GM18870 (cell line): ENCODE data around the gene DGKH.
"Not testable (repeated sequence)": the region's sequence is repeated elsewhere in the genome, so short reads cannot be mapped to it uniquely, and the experiment has no call there.

Experiments
- ATAC-seq: cut with Tn5 transposase; IDR thresholded peaks from one replicate; pipeline ENCODE4 v1.9.1; 2021; ENCODE audit warnings: moderate library complexity; ENCODE audit not compliant: unreplicated experiment

The DGKH gene

DNA sequence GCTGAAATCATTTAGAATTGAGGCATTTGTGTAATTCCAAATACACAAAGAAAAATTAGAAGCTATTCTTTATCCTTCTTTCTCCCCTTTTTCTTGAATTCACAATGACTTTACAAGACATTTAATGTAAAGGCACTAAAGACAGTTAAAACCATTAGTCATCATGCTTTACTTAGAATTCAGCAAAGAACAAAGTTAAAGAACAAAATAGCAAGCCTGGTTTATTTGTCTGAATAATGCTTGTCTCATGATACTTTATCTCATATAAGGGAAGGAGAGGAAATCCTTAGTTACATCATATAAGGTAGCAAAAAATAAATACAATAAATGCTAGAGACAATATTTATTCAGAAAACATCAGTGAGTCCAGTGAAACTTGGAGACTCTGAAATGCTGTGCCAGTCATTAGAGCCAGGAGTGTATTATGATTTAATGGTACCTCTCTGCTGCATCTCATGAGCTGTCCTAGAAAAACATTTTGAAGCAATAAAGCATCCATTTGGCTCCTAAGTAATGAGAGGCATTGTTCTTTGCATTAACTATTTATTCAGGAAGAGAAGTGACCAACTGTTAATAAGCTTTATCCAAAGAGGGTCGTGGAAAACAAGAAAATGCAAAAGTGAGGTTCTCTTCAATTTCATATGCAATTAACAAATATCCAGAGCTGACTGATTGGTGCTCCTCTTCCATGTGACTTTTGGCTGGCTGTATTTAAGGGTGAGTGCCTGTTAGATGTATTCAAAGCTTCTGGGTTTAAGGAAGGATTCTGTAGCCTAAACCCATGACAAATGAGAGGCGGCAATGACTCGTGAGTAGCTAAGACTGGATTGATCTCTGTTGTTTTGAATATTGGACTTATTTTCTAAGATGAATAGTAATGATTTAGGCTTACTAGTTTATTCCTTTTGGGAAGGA is 105.0 kb downstream of the DGKH start:
- no peak for ATAC-seq

DNA sequence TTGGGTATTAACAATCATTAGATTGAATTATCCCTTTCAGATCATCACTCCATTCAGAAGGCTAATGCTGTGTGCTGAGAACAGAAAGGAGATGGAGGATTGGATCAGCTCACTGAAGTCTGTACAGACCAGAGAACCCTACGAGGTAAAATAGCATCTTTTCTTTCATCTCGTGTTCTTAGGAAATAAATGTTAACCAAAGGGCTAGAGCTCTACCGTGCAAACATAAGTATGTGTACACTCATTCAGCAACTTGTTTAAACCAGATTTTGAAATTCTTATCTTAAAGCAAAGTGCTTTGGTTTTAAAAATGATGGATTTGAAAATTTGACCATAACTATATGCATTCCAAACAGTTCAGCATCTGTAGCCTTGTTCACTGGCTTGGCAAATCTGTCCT is 106.8 kb downstream of the DGKH start:
- ATAC-seq, result no peak

DNA sequence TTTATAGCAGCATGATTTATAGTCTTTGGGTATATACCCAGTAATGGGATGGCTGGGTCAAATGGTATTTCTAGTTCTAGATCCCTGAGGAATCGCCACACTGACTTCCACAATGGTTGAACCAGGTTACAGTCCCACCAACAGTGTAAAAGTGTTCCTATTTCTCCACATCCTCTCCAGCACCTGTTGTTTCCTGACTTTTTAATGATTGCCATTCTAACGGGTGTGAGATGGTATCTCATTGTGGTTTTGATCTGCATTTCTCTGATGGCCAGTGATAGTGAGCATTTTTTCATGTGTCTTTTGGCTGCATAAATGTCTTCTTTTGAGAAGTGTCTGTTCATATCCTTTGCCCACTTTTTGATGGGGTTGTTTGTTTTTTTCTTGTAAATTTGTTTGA is 114.9 kb downstream of the DGKH start:
- not testable (repeated sequence) for ATAC-seq

DNA sequence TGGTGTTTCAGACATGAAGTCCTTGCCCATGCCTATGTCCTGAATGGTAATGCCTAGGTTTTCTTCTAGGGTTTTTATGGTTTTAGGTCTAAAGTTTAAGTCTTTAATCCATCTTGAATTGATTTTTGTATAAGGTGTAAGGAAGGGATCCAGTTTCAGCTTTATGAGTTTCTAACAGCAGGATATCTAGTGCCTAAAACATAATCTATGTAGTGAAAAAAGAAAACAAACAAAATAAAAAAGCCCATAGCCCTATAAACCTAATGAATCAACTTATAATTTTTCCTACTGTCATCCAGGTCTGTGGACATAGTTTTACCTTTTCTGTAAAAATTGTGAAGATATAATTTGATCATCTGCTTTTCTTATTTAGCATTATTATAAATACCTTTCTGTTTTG is 115.5 kb downstream of the DGKH start:
- ATAC-seq, result not testable (repeated sequence)

DNA sequence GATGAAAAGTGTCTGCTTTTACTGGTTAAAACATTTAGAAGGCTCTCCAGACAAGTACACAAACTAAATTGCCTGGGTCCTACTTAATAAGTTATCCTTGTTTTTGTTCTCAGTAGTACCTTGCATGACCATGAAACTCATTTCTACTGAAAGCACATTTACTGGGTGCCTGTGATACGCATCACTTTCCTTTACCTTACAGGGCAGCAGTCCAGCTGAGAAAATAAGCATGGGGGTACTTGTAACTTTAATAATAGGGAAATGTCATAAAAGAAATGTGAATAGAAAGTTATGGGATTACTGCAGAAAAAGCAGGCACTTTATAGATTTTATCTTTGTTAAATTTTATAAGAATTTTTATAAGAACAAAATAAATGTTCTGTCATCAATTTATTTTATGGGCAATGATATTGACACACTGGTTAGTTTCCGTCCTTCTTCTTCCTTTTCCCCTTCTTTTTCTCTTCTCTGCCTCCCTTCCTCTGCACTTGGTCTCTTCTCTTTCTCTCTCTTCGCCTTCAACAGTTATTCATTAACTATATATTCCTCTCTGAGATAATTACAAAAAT is 116.2 kb downstream of the DGKH start:
- no peak for ATAC-seq

DNA sequence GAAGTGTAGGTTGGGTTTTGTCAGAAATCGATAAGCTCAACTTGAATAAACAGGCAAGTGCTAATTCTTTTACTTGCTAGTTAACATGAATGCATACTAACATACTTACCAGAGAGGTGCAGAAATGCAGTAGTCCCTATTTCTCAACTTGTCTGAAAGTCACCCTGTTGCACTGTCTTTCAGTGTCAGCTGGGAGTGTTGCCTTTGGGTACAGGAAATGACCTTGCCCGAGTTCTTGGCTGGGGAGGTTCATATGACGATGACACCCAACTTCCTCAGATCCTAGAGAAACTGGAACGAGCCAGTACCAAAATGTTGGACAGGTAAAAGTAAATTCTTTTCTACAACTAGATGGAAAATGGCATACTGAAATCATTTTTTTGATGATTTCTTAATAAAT is 120.0 kb downstream of the DGKH start:
- ATAC-seq, result no peak

DNA sequence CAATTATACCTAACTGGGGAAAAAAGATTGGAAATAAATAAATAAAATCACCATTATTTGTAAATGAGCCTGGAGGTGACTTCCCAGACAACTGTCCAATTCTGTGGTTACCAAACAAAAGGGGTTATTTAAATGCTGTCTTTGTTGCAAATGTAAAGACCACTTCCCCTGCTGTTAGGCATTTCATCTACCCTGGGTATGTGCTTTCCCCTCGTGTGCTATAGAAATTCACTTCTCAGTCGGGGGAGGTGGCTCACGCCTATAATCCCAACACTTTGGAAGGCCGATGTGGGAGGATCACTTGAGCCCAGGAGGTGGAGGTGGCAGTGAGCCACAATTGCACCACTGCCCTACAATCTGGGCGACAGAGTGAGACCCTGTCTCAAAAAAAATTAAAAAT is 121.6 kb downstream of the DGKH start:
- no peak for ATAC-seq

DNA sequence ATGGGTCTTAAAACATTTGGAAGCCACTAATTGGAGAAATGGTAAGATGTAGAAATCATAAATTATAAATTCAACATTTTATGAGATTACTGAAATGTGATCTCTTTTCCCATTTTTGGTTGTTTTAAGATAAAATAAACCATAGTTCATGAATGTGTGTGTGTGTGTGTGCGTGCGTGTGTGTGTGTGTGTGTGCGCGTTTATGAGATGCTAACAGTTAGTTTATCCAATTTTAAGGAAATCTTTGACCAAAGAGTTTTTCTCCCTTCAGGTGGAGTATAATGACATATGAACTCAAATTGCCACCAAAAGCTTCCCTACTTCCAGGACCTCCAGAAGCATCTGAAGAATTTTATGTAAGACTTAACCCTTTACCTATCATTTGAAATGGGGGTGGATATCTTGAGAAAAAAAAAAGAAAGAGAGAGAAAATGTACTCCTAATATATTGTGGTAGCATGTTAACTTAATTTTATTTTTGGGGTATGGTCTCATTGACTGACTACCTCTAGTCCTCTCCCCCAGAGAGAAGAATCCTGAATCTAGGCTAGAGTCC is 125.4 kb downstream of the DGKH start:
- ATAC-seq, result no peak

DNA sequence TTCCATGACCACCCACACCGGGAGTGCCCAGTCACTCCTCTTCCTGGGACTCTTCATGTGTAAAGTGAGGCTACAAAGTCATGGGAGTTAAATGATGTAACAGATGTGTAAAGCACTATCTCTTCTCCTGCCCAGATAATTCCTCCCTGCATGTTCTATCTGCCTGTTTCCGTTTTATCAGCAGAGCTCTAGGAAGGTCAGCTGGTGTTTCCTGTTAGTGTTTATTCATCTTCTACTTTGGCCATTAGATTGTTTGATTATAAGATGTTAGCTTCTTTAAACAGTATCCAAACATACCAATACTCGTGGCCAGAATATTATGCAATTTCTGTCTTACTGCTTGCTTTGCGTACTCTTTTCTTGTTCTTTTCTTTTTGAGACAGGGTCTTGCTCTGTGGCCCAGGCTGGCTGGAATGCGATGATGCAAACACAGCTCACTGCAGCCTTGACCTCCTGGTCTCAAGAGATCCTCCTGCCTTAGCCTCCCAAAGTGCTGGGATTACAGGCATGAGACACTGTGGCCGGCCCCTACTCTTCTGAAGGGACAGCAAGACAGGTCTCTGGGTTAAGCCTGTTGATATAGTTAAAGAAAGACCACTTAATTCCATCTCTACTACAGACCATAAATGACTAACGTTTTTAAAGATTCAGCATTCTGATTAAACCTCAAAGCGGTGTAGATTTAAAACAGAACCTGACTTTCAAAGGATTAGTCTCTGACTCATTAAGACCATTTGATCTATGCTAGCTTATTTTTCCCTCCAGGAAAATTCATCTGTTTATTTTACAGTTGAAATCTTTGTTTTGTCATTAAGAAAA is 126.1 kb downstream of the DGKH start:
- ATAC-seq, result no peak

DNA sequence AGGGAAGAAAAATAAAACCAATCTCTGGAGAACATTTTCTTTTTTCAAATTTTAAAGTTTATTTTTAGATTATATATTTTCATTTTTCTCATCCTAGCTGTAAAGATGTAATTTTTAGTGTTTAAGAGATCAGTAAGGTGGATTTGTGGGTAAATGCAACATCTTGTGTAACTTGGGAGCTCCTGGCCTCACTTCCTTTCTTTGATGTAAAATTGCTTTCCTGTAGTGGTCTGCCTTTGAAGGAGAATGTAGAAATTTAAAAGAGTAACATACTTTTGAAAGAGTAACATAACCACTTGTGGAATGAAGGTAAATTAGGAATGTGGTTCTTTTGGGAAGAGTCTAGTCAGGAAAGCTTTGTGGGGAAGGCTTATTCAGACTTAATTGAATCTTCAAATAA is 127.8 kb downstream of the DGKH start:
- ATAC-seq, result no peak

DNA sequence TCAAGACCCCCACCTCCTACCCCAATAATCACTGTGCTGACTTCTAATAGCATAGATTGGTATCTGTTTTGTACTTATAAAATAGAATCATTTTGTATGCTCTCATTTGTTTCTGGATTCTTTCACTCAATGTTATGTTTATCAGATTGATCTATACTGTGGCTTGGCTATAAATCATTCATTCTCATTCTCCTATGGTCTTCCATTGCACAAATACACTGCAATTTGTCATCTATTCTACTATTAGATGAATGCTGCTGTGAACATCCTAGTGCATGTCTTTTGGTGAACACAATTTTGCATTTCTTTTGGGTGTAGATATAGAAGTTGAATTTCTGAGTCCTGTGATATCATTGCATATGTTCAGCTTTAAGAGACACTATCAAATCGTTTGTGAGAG is 128.7 kb downstream of the DGKH start:
- ATAC-seq, result no peak

DNA sequence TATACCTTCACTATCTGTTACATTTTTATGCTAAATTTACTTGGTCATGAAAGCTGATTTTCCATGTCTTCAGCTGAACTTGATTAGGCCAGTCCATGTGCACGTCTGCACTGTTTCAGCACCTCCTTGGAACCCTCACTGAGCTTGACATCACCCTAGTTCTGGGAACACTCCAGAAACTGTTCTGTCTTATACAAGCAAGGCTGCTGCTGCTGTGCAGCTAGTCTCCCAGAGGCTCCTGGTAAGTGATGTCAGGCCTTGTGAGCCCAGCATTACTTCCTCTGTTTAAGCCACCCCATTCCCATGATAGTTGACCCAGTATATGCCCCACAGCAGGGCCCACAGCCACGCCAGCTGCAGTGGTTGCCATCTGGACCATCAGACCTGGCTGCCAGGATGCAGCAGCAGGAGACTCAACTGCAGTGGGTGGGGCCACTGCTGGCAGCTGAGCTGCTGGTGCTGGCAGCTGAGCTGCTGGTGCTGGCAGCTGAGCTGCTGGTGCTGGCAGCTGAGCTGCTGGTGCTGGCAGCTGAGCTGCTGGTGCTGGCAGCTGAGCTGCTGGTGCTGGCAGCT is 133.0 kb downstream of the DGKH start:
- no peak for ATAC-seq

DNA sequence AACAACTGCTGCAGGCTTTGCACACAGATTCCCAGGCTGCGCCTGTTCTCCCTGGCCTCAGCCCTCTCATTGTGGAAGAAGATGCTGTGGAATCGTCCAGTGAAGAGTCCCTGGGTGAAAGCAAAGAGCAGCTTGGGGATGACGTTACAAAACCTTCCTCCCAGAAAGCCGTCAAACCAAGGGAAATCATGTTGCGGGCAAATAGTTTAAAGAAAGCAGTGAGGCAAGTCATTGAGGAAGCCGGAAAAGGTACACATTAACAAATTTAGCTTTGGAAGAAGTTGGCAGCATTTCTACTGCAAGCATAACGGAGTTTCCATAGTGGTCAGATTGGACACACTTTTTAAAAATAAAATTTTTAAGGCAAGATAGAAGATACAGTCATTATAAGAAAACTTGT is 140.6 kb downstream of the DGKH start:
- no peak for ATAC-seq

DNA sequence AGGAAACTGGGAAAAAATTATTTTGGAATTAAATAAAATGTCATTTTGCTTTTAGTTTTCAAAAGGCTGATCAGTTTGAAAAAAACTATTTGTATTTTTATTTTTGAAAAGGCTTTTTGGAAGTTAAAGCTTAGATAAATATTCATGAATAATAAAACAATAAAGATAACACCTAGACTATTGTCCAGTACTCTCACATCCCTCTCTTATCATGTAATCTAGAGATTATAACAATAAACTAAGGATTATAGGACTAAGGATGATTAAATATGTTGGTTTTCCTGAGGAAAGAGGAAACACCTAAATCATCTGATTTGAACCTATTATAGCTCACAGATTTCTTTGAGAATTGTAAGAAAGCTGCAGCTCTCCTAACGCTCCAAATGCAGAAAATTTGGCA is 142.1 kb downstream of the DGKH start:
- no peak for ATAC-seq

DNA sequence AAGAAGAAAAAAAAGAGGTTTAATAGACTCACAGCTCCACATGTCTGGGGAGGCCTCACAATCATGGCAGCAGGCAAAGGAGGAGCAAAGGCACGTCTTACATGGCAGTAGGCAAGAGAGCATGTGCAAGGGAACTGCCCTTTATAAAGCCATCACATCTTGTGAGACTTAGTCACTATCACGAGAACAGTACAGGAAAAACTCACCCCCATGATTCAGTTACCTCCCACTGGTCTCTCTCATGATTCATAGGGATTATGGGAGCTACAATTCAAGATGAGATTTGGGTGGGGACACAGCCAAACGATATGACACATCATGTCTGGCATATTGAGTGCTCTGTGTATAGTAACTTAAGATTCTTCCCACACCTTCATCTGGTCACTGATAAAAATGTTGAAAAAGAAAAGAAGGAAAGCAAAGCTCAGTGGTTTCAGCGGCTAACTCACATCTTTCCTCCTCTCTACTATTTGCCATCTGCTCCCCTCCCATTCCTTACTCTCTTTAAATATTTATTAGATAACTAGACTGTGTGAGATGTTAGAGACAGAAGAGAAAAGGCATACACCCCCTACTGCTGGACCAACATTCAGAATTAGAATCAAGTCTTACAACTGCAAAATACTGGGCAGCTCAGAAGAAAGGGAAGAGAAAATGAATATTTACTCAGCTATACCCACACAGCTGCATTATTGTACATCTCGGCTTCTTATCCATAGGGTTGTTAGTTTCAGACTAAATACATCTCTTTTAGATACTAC is 163.4 kb downstream of the DGKH start:
- ATAC-seq, result no peak

DNA sequence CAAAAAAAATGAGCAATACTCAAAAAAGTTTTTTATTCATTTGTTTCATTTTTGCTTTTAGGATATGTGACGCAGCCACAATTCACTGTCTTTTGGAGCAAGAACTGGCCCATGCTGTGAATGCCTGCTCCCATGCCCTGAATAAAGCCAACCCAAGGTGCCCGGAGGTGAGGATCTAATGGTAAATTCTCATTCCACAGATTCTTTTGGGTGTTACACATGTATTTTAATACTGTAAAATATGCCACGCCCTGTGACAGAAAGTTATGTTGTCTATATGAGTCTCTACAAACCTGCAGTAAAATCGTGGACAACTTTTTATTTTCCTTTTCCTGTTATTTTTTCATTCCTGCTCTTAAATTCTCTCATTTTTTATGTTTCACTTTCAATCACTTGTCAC is 166.0 kb downstream of the DGKH start:
- no peak for ATAC-seq

DNA sequence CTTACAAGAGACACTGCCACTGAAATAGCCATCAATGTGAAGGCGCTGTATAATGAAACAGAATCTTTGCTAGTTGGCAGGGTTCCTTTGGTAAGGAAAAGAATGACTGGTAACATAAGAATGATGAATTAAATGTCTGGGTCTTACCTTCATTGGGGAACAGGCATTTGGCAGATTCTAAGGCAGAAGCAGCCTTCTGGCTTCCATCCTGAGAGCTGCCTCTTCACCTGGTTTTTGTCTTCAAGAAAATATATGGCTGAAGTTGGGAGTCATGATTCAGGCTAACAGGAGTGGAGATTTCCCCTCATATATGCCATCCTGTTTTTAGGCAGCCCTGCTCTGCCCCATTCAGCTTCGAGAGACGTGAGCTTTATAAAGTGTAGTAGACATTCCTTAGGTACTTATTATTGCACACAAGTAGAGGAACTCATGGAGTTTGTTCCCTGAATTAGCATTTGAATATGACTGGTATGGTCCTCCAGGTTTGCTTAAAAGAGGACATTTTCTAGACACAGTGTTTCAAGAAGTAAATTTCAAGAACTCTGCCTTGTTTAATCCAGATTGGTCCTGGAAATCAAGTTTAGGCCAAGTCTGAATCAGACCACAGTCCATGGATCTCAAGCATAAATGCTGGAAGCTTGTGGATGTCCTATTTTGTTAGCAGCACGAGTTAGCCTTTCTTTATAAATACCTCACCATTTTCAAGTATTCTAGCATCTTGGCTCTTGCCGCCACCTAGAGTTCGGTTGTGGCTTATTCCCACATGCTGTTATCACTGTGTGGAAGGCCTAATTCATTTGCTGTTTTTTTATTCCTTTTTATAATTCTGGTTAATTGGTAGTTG is 167.4 kb downstream of the DGKH start:
- ATAC-seq, result no peak

DNA sequence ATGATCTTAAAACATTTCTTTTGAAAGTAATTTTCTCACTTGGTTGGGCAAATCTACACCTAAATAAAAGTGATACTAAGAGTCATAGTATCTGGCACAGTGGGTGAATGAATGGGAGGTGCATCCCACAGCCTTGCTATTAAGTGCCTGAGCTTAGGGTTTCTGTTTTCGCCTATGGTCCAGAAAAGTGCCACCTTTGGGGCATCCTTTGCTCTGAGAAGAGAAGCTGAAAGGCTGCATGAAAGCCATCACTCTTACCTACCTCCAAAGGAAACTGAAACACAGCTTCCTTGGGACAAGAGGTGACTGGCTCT is 167.9 kb downstream of the DGKH start:
- no peak for ATAC-seq

DNA sequence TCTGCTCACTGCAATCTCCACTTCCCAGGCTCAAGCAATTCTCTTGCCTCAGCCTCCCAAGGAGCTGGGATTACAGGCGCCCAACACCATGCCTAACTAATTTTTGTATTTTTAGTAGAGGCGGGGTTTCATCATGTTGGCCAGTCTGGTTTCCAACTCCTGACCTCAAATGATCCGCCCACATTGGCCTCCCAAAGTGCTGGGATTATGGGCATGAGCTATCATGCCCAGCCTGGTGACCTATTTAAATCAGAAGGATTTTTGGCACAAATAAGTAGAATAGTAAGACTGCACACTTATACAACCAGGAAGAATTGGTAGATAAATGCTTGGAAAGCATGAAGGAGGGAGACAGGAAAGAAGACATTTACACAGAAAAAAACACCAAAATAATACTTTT is 170.1 kb downstream of the DGKH start:
- ATAC-seq, result no peak

DNA sequence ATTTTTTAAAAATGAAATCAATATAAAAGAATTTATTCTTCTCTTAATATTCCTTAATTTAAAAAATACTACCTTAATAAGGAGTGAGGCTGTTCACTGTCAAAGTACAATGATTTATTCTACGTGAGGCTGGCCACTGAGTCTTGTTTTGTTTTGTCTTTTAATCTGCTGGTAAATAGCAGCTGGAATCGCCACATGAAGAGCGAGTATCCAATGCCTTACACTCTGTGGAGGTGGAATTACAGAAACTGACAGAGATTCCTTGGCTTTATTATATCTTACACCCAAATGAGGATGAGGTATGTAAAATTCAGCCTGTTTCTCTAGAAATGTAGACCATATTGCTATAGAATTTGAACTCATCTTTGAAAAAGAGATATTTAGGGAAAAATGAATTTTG is 170.6 kb downstream of the DGKH start:
- ATAC-seq, result no peak
